ENCODE data around the gene PLEKHA1.

- TF ChIP-seq CTCF (IDR thresholded peaks at IDR 0.05): no peak
- no peak for TF ChIP-seq POLR2A (IDR thresholded peaks at IDR 0.05)
- TF ChIP-seq POLR2AphosphoS5 (IDR thresholded peaks at IDR 0.05; ENCODE audit: insufficient read depth in 1 of 2, low read depth in 1 of 2): no peak
These were observed 28.1 kb downstream of the PLEKHA1 start for GRCh38 chr10:122402548-122403131.
